Stromal cell of bone marrow (primary cell): ENCODE results near the gene C14orf132.

Experiments used
- DNase-seq: peaks from one replicate; pipeline ENCODE4 v3.0.0-alpha.2; 2012; ENCODE audit warnings: low read depth

Gene C14orf132

GRCh38 chr14:96098309-96098998 is 59.3 kb downstream of the C14orf132 start:
- peak; percentile 41 for DNase-seq

- no peak for DNase-seq
These were observed 59.8 kb downstream of the C14orf132 start for GRCh38 chr14:96098999-96099335.

- DNase-seq = peak; percentile 56
These were observed 61.3 kb downstream of the C14orf132 start for GRCh38 chr14:96100161-96101064.

GRCh38 chr14:96102081-96102856 is 63.1 kb downstream of the C14orf132 start:
- DNase-seq = no peak

GRCh38 chr14:96103075-96103474 is 63.9 kb downstream of the C14orf132 start:
- DNase-seq = no peak

GRCh38 chr14:96103560-96104460 is 64.6 kb downstream of the C14orf132 start:
- no peak for DNase-seq

- peak; percentile 98 for DNase-seq
These were observed 65.4 kb downstream of the C14orf132 start for GRCh38 chr14:96104469-96105057.

GRCh38 chr14:96105089-96105925 is 66.1 kb downstream of the C14orf132 start:
- no peak for DNase-seq

GRCh38 chr14:96105926-96106441 is 66.8 kb downstream of the C14orf132 start:
- DNase-seq = no peak

GRCh38 chr14:96106891-96107290 is 67.7 kb downstream of the C14orf132 start:
- no peak for DNase-seq

GRCh38 chr14:96108061-96108795 is 69.1 kb downstream of the C14orf132 start:
- no peak for DNase-seq

- DNase-seq = no peak
These were observed 69.7 kb downstream of the C14orf132 start for GRCh38 chr14:96108911-96109310.

- DNase-seq = no peak
These were observed 70.6 kb downstream of the C14orf132 start for GRCh38 chr14:96109596-96110355.

- DNase-seq = no peak
These were observed 72.9 kb downstream of the C14orf132 start for GRCh38 chr14:96112032-96112431.

GRCh38 chr14:96114002-96114401 is 74.8 kb downstream of the C14orf132 start:
- DNase-seq = no peak

GRCh38 chr14:96117101-96117897 is 78.1 kb downstream of the C14orf132 start:
- DNase-seq = no peak

GRCh38 chr14:96117960-96118359 is 78.8 kb downstream of the C14orf132 start:
- no peak for DNase-seq

- no peak for DNase-seq
These were observed 79.2 kb downstream of the C14orf132 start for GRCh38 chr14:96118391-96118790.
